ENCODE measurements around the gene TPRA1.
"Not testable (repeated sequence)": the region's sequence is repeated elsewhere in the genome, so short reads cannot be mapped to it uniquely, and the experiment has no call there.

Gene TPRA1

DNA sequence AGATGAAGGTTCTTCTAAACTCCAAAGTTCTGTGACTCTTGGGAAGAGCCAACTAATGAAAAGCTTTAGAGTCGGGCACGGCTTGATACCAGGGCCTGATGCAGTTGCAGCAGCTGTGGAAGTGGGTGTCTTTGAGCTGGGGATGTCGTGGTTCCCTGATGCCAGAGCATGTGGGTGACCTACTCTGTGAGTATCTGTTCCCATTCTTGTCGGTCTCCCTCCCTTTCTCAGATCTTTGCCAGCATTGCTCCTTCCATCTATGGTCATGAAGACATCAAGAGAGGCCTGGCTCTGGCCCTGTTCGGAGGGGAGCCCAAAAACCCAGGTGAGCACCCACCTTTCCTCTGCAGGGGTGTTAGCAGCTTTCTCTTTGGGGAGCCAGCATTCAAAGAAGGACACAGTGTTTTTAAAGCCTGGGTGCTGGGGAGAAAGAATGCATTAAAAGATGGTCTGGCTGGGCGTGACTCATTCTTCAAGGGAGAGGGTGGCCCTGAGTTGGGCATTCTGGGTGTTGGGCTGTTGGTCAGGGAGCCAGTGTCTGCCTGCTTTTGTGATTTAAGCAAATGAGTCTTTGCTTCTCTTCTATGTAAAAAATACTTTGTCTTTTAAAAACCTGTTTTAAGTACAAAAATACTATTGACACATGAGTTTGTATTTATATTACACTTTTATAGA is 25.2 kb upstream of the TPRA1 start:
- no peak for DNase-seq

GRCh38 chr3:127614928-127615589 is 24.5 kb upstream of the TPRA1 start:
- no peak for DNase-seq

- no peak for DNase-seq
These were observed 22.9 kb upstream of the TPRA1 start for GRCh38 chr3:127613406-127613805.

DNA sequence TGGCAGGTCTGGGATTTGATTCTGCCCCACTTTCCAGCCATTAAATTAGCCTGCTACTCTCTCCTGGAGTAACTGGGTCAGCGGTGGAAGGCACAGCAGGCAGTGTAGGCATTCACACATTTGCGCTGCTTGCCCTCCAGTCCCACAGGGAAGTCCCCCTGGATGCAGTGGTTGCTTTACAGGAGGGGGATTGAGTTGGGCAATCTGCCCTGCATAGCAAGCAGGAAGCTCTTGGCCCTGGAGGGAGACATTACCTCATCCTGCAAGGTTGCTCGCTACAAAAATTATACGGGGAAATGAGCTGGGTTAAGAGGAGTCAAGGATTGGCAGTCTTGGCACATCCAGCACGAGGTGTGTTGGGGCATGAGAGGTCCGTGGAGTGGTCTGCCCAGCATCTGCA is 22.4 kb upstream of the TPRA1 start:
- DNase-seq: no peak

DNA sequence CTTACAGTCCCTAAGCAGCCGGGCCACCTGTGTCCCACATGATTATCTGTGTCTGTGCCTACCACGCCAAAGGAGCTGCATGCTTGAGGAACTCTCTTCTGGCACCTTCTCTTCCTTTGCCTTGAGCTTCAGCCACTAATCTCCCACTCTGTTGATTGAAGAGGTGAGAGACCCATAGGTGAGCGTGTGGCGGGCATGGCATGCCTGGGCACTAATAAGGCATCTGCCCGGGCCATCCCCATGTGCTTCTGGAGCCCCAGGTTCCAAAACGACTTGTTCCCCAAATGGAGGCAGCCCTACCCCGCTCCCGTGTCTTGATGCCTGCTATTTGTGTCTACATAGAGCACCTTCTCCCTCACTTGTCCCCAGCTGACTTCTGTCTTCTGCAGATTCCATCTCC is 20.7 kb upstream of the TPRA1 start:
- no peak for DNase-seq

DNA sequence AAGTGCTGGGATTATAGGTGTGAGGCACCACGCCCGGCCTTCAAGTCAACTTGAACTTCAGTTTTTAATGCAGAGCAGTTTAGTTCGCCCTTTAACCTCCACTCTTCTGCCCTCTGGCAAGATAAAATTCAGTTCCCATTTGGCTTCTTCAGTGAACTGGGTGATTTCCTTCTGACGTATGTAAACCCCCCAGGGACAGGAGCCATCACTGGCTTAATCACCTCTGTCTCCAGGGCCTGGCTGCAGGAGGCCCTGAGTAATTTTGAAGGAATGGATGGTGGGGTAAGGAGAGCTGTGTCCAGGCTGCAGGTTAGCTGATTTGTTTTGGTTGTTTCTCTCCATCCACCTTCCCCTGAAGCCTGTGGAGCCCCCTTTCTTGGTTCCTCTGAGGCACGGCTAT is 19.6 kb upstream of the TPRA1 start:
- DNase-seq: no peak

DNA sequence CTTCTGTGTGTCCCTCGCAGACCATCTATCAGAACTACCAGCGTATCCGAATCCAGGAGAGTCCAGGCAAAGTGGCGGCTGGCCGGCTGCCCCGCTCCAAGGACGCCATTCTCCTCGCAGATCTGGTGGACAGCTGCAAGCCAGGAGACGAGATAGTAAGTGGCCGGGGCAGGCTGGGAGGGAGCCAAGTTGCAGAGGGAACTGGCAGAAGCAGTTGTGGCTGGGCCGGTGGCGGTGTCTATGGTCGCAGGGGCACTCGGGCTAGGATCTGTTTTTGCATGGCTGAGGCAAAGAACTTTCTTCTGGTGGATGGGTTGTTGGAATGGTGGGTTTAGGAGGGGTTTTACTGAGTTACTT is 17.8 kb upstream of the TPRA1 start:
- DNase-seq: no peak

DNA sequence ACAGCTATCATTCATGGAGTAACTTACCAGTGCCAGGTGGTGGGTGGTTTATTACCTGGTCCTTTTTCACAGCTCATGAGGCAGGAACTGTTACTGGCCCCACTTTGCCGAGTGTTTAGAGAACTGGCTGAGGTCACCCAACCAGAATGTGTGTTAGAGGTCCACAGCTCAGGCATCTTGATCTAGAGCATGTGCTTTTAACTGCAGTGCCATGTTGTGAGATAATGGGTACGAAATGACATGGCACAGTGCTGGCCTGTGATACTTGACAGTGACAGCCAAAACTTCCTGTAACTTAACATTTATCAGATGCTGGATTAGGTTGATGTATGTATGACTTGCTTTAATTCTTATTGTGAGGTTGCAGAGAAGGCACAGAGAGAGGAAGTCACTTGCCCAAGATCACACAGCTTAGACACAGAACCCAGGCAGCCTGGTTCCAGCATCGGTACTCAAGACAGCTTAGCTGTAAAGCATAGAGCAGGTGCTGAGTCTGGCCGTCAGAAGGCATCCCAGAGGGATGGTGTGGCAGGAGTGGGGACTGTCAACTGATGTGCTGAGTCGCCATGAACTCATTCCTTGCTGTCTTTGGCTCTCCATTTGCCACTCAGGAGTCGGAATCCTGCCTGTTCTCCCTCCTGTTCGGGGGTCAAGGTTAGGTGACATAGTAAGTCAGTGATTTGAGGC is 17.3 kb upstream of the TPRA1 start:
- no peak for DNase-seq

DNA sequence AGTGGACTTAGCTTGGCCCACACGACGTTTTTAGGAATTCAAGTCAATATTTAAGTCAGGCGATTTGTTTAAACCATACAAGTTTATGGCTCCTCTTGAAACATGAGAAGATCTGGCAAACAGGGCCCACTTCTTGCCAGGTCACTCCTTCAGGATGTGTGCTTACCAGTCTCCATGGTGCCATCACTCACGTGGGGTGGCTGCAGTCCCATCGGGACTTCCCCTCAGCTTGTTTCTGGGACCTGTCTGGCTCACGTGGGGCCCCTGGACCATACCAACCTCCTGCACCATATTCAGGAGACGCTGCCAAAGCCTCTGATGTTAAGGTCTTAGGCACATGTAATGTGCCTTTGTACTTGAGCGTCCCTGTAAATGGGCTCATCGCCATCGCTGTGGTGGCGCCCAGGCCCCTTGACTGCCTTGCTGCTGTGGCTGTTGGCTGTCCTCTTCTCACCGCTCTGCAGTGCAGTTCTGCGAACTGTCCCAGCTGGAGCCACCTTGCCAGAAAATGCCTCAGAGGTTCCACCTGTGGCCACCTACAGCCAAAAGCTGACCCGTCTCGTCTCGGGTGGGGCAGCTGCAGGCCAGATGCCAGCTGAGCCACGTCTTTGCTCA is 16.6 kb upstream of the TPRA1 start:
- DNase-seq: no peak

GRCh38 chr3:127606086-127606805 is 15.7 kb upstream of the TPRA1 start:
- DNase-seq: no peak

- not testable (repeated sequence) for DNase-seq
These were observed 15.0 kb upstream of the TPRA1 start for GRCh38 chr3:127605547-127605946.

DNA sequence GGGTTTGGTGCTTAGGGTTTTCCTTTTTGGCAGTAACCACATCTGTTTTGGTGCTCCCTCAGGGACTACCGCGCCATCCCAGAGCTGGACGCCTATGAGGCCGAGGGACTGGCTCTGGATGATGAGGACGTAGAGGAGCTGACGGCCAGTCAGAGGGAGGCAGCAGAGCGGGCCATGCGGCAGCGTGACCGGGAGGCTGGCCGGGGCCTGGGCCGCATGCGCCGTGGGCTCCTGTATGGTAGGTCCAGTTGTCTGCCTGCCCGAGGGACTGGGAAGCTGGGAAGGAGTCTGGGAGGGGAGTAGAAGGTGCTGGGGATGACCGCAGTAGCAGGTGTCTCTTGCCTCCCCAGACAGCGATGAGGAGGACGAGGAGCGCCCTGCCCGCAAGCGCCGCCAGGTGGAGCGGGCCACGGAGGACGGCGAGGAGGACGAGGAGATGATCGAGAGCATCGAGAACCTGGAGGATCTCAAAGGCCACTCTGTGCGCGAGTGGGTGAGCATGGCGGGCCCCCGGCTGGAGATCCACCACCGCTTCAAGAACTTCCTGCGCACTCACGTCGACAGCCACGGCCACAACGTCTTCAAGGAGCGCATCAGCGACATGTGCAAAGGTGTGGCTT is 14.1 kb upstream of the TPRA1 start:
- DNase-seq: no peak

GRCh38 chr3:127604035-127604434 is 13.5 kb upstream of the TPRA1 start:
- no peak for DNase-seq

DNA sequence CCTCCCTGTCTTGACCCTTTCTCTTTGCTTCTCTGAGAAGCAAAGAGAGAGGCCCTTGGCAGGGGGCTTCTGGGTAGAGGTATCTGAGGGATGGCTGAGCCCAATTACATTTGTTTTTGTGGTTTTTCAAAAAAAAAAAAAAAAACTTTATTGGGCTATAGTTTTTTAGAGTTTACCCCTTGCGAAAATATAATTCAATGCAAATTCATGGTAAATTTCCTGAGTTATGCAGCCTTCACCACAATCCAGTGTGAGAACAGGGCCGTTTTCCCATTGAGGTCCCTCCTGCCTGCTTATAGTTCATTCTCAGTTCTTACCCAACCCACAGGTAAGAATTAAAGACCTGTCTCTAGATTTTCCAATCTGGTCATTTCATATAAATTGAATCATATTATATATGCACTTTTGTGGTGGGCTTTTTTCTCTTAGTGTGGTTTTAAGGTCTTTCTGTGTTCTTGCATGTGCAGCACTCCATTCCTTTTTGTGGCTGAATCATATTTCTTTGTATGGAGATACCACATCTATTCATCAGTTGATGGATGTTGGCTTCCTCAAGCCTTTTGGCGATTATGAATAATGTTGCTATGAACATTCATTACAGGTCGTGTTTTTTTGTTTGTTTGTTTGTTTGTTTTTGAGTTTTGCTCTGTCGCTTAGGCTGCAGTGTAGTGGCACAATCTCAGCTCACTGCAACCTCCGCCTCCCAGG is 10.4 kb upstream of the TPRA1 start:
- DNase-seq: no peak

DNA sequence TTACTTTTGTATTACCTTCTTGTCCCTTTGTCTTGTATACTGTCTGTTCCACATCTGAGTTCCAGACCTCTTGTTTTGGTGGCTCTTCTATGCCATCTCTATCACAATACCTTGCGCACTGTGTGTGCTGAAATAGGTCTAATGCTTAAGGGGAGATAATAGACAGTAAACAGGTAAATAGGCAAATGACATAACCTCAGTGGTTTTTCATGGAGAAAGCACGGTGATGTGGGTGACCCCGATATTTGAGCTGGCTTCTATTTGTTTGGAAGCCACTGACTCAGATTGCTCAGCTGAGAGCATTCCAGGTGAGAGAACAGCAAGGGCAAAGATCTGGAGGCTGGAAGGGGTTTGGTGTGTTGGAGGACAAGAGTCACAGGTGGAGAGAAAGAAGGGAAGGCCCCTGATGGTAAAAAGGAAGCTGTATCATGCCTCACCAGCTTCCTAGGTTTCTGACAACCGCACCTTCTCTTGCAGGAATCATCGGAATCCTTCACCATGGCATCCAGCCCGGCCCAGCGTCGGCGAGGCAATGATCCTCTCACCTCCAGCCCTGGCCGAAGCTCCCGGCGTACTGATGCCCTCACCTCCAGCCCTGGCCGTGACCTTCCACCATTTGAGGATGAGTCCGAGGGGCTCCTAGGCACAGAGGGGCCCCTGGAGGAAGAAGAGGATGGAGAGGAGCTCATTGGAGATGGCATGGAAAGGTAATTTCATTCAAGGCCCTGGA is 8.5 kb upstream of the TPRA1 start:
- no peak for DNase-seq

- no peak for DNase-seq
These were observed 6.7 kb upstream of the TPRA1 start for GRCh38 chr3:127597020-127597771.

- DNase-seq: no peak
These were observed 4.8 kb upstream of the TPRA1 start for GRCh38 chr3:127595303-127595702.

DNA sequence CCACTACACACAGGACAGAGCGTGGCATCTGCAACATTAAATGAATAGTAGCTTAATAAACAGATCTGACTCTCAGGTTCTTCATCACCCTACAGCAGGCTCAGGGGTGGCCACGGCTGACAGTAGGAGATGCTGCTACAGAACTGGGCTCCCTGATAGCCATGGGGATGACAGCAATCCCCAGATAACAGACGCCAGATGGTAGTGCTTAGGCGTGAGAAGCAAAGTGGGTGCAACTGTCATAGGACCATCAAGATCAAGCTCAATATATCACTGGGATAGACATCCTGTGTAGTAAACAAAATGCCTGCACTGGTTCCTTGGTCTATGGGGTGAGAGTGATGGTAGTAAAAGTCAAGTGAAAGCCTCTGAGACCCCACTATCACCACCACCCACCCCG is 2.6 kb upstream of the TPRA1 start:
- DNase-seq: no peak

DNA sequence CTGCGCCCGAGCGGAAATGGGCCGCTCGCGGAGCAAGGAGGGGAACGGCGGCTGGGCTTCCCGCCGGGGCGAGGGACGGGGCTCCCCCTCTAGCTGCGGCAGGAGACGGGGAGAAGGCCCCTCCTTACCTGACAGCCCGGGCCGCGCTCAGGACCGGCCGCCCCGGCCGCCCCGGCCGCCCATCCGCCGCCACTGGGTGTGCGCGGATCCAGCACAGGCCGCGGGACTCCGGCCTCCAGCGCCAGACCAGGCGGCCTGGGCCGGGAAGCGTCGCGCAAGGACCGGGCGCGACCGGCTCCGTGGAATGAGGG is 296 bp downstream of the TPRA1 start:
- no peak for DNase-seq

DNA sequence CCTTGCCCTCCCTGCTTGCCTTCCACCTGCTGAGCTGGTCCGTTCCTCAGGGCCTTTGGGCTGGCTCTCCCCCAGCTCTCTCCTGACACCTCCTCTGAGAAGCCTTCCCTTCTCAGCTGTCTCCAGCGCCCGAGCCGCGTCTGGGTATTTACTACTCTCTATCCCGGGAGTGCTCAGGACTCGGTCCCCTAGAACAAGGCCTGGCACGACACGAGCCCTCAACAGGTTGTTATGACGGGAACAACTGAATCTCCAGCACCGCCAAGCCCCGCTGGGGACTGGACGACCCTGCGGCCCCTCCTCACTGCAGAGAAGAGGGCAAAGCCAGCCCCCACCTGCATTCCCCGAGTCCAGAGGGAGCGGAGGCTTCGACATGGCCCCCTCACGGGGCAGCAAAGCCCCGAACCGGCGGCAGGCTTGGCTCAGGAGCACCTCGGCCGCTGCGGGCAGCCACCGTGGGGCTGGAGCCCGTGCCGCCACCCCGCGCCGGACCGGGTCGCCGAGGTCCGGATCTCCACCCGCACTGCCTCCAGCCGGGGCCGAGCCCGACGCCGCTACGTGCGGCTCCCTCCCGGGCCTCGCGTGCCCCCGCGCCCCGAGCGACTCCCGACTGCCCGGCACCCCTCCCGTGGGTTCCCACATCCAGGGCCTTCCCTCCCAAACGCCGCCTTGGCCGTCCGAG is 792 bp downstream of the TPRA1 start:
- no peak for DNase-seq
